NCI-H82 treated with DMSO at 0.1 percent for 48 hours (cell line): ENCODE data around the gene TMEM116.
"Not testable (repeated sequence)": the region's sequence is repeated elsewhere in the genome, so short reads cannot be mapped to it uniquely, and the experiment has no call there.

Experiments used
- DNase-seq: peaks from one replicate; lab custom pipeline; 2025; ENCODE audit not compliant: unreplicated experiment; lab: John Stamatoyannopoulos, UW

Gene TMEM116

DNA sequence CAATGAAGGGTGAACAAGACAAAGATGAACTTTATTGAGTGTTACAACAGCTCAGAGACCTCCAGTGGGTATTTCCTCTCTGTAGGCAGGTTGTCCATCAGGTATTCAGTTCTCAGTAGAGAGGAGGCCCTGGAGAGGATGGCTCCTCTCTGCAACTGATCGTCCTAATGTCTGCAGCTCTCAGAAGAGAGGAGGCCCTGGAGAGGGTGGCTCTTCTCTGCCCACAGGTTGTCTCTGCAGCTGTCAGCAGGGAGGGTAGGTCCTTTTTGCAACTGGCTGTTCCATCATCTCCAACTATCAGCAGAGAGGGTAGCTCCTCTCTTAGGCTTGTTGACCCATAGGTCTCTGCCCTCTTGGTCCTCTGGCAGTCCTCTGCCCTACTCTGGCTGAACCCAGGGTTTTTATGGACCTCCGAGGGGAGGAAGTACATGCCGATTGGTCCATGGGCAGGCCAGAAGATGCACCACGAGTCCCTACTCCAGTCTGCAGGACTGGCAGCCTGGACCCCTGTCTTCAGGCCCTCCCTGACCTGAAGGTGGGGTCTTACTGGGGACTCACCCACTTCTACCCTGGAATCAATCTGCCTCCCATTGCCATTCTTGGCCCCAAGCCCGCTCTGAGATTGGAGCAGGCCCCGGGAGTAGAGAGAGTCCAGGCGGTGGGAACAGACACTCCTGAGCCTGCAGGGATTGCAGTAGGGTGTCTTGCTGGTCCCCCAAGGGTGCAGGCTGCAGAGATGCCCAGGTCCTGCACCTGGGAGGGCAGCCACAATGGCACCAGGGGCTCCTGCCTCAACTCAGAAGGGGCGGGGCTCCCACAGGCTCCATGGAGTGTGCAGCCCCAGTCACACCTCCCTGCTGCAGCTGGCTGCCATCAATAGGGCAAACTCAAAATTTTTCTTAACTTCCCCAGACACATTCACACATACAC is 2.3 kb downstream of the TMEM116 start:
- no peak for DNase-seq

DNA sequence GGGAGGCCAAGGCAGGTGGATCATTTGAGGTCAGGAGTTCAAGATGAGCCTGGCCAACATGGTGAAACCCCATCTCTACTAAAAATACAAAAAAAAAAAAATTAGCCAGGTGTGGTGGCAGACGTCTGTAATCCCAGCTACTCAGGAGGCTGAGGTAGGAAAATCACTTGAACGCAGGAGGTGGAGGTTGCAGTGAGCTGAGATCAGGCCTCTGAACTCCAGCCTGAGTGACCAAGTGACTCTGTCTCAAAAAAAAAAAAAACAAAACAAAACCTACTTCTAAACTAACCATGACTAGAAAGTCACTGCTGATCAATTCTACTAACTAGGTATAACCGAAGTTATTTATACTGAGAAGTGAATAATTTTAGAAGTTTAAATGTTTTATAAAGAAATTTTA is 3.4 kb downstream of the TMEM116 start:
- not testable (repeated sequence) for DNase-seq

- DNase-seq: no peak
Measured at GRCh38 chr12:112008918-112009317, 4.0 kb downstream of the TMEM116 start.

DNA sequence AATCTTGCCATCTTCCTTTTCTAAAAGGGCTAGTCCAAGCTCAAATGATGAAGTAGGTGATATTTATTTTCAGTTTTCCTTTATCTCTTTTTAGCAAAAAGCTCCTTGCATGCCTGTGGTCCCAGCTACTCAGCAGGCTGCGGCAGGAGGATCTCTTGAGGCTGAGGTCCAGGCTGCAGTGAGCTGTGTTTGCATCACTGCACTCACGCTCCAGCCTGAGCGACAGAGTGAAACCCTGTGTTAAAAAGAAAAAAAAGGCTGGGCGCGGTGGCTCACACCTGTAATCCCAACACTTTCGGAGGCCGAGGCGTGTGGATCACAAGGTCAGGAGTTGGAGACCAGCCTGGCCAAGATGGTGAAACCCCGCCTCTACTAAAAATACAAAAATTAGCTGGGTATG is 5.0 kb downstream of the TMEM116 start:
- no peak for DNase-seq

- DNase-seq: no peak
Measured at GRCh38 chr12:112005419-112006395, 7.3 kb downstream of the TMEM116 start.

- DNase-seq: no peak
Measured at GRCh38 chr12:112004041-112004440, 8.9 kb downstream of the TMEM116 start.

DNA sequence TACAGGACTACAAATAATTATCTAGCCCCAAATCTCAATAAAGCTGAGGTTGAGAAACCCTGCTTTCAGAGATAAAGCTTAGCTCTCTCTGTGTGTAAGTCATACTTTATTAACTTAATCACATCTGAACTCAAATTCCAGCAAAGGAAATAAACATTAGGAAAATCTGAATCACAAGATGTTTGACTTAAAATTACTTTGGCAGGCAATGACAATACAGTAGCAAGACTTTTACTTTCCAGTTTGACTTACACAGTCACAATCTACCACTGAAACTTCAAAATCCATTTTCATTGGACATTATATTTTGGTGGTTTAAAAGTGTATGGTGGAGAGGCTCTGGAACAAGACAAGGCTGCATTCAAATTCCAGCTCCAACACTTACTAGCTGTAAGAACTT is 11.4 kb downstream of the TMEM116 start:
- no peak for DNase-seq

DNA sequence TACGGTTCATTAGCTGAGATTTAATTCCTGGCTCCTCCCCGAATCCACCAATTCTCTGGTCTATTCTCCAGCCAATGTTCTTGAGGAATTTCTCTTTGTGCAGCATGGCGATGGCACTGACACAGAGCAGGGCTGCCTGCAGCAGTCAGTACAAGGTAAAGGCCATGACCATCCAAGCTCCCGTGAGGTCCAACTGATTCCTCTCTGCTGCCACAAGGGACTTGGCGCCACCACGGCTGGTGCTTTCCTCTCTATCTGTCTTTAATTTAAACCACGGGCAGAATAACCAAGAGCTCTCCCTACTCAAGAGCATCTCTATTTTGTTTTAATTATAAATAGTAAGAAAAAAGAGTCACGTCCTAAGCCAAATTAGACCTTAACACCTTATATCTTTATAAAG is 12.1 kb downstream of the TMEM116 start:
- no peak for DNase-seq

DNA sequence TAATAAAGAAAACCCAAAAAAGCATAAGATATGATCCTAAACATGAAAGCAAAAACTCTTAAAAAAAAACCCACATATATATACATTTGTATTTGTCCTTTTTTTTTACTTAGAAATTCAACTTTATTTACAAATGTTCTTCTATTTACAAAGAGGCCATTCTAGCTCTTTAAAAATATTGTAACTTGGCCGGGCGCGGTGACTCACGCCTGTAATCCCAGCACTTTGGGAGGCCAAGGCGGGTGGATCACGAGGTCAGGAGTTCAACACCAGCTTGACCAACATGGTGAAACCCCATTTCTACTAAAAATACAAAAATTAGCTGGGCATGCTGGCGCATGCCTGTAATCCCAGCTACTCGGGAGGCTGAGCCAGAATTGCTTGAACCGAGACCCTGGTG is 13.8 kb downstream of the TMEM116 start:
- not testable (repeated sequence) for DNase-seq

GRCh38 chr12:111998015-111998414 is 14.9 kb downstream of the TMEM116 start:
- DNase-seq: no peak

DNA sequence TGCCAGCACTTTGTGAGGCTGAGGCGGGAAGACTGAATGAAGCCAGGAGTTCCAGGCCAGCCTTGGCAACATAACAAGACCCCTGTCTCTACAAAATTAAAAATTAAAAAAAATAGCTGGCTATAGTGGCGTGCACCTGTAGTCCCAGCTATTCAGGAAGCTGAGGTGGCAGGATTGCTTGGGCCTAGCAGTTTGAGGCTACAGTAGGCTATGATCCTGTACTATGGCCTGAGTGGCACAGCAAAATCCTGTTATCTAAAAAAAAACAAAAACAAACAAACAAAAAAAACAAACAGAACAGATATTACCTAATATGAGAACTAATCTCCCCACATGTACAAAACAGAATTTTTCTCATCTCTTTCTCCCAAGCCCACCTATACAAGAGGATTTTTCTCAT is 15.7 kb downstream of the TMEM116 start:
- no peak for DNase-seq

DNA sequence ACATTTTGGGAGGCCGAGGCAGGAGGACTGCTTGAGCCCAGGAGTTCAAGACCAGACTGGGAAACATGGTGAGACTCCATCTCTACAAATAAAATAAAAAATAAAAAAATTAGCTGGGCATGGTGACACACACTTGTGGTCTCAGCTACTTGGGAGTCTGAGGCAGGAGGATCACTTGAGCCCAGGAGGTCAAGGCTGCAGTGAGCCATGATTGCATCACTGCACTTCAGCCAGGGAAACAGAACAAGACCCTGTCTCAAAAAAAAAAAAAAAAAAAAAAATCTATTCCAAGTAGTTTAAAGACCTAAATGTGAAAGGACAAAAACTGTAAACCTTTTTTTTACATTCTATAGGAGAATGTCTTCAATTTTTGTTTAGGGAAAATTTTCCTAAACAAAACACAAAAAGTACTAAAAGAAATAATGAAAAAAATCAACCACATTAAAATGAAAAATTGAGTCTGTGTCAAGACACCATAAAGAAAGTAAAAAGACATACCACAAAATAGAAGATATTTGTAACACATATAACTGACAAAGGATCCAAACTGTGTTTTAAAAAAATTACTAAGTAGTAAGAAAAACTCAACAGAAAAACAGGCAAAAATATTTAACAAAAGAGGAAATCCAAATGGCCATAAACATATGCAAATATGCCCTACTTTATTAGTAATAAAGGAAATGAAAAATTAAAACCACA is 17.0 kb downstream of the TMEM116 start:
- DNase-seq: no peak

DNA sequence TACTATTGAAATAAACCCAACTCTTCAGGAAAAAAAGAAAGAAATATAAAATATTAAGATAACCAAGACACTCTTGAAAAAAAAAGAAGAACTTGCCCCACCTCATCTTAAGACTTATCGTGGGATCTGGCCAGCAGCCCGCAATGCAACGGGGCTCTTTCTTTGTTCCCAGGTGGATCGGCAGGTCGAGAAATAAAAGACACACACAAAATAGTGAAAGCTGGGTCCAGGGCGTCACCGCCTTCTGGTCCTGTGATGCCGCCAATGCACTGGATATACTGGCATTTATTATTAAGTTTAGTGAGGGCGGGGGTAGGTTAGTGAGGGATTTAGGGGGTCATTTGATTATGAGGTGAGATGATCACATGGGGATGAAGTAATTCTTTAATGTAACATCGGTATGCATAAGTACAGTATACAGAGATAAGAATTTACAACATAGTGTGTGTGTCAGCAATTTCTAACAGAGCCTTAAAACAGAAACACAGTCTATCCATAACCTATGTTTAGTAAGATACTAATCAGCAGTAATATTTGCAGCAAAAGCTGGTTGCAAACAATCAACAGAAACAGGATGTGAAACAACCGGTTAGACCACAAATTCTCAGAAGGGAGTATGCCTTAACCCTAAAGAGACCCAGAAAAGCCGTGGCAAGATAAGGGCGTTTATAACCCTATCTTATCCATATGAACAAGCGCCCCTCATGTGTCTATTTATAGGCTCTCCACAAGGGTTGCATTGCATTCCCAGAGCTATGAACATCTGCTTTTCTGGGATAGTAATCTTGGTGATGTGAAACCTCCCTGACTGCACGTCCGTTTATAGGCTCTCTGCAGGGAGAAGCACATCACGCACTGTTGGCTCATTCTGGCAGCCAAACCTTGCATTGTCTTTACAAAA is 18.5 kb downstream of the TMEM116 start:
- DNase-seq: not testable (repeated sequence)

GRCh38 chr12:111993292-111994150 is 19.4 kb downstream of the TMEM116 start:
- DNase-seq: no peak

- no peak for DNase-seq
Measured at GRCh38 chr12:111992464-111992863, 20.5 kb downstream of the TMEM116 start.

- DNase-seq: no peak
Measured at GRCh38 chr12:111991946-111992345, 21.0 kb downstream of the TMEM116 start.

DNA sequence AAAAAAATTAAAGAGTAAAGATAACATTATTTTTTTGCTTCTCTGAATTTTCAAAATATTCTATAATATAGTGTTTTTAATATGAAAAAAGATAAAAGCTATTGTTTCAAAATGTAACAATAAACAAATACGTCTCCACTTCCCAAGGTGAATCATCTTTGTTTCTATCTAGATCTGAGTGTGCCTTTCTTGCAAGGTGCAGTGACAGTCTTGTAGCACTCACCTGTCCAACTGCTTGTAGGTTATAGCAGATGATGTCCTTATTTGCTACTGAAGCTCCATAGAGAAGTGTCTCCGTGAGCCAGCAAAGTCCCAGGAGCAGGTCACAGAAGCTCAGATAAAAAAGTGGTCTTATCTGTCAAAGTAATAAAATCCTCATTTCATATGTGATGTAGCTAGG is 21.4 kb downstream of the TMEM116 start:
- no peak for DNase-seq

GRCh38 chr12:111984820-111985219 is 28.1 kb downstream of the TMEM116 start:
- DNase-seq: no peak

DNA sequence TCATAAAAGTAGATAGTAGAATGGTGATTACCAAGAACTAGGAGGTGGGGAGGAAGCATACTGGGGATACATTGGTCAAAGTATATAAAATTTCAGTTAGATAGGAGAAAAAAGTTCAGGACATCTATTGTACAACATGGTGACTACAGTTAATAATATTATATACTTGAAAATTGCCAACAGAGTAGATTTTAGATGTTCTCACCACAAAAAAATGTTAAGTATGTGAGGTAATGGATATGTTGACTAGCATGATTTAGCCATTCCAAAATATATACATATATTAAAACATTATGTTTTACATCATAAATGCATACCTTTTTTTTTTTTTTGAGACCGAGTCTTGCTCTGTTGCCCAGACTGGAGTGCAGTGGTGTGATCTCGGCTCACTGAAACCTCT is 31.0 kb downstream of the TMEM116 start:
- no peak for DNase-seq
